K562 (cell line): ENCODE data around the gene LMAN2. TPM values are rescaled to one million over a fixed set of nuclear protein-coding genes. Genes with fewer than 3 reads are reported as not detected.

Experiments used
- CBX2 ChIP-seq: fragments of 200-600 bp; sonication (generic); IDR thresholded peaks from one replicate; pipeline ENCODE4 v1.6.1; 2012; ENCODE audit warnings: mild to moderate bottlenecking, low read length, inconsistent platforms; ENCODE audit not compliant: insufficient read depth, poor library complexity, severe bottlenecking
- CTCF ChIP-seq, 3 experiments: IDR thresholded peaks in 2 of 3; conservative IDR thresholded peaks in 1 of 3; 2 replicates each; pipeline ENCODE4 v1.5.1; 2011 to 2012; ENCODE audit warnings: low read length in 3 of 3, mild to moderate bottlenecking in 3 of 3, control low read depth in 2 of 3, improper control_type of control experiment in 1 of 3, inconsistent platforms in 1 of 3, low read depth in 1 of 3, mixed read lengths in 1 of 3, moderate library complexity in 1 of 3; ENCODE audit not compliant: insufficient read depth in 2 of 3
- MNT ChIP-seq, 2 experiments: fragments of 450-650 bp; conservative IDR thresholded peaks; 2 replicates each; pipeline ENCODE4 v1.6.1; 2017; ENCODE audit warnings: mild to moderate bottlenecking in 2 of 2, moderate library complexity in 2 of 2
- NUFIP1 ChIP-seq: fragments of 450-650 bp; IDR thresholded peaks from 2 replicates; pipeline ENCODE4 v1.6.1; 2018; ENCODE audit not compliant: partially characterized antibody
- RAD21 ChIP-seq, 2 experiments: fragments of 250-450 bp in 1 of 2; fragments of 450-650 bp in 1 of 2; sonication (Bioruptor Pico) in 1 of 2; formaldehyde crosslinking in 1 of 2; IDR thresholded peaks in 1 of 2; conservative IDR thresholded peaks in 1 of 2; 2 replicates each; pipeline versions ENCODE4 v1.4.0 to v1.8.0; 2020 to 2022; ENCODE audit warnings: mild to moderate bottlenecking in 2 of 2, moderate library complexity in 1 of 2
- SIN3A ChIP-seq, 2 experiments: fragments of 150-350 bp in 1 of 2; IDR thresholded peaks; 2 replicates each; pipeline ENCODE4 v1.6.1; 2011 to 2016; ENCODE audit warnings: borderline replicate concordance in 2 of 2, low read depth in 2 of 2, low read length in 2 of 2, mild to moderate bottlenecking in 2 of 2, moderate library complexity in 2 of 2; ENCODE audit not compliant: control insufficient read depth in 1 of 2
- TRIM25 ChIP-seq: fragments of 450-650 bp; IDR thresholded peaks from 2 replicates; pipeline ENCODE4 v1.7.0; 2016; ENCODE audit warnings: borderline replicate concordance
- XRCC3 ChIP-seq: fragments of 450-650 bp; IDR thresholded peaks from 2 replicates; pipeline ENCODE4 v1.6.1; 2017; ENCODE audit warnings: mild to moderate bottlenecking, moderate library complexity
- polyA plus RNA-seq, 8 experiments: library from polyadenylated mRNA; depleted of rRNA in 4 of 8; stranded (reverse) in 5 of 8; unstranded in 3 of 8; fragments of >200 nt; fragmentation: Nextera tagmentation in 2 of 8; fragmentation: Illumina TruSeq in 1 of 8; extraction: Ambion mirVana in 2 of 8; extraction: Trizol in 1 of 8; gene quantifications; 2 replicates each; pipeline versions ENCODE4 v1.2.1 to v1.2.3, GENCODE V29; 2011 to 2014; ENCODE audit warnings: inconsistent platforms in 1 of 8, missing spikeins in 1 of 8
- total RNA-seq, 7 experiments: library from RNA; depleted of rRNA in 6 of 7; stranded (reverse); fragments of >200 nt in 6 of 7; fragmentation: Illumina TruSeq in 2 of 7; extraction: Trizol in 2 of 7; gene quantifications; 2 replicates each; pipeline versions ENCODE4 v1.2.1 to v1.2.3, GENCODE V29; 2011 to 2021; ENCODE audit warnings: low replicate concordance in 1 of 7

LMAN2 gene
- total and polyA plus RNA-seq, 9 of the 15 experiments (the other 6 are each of a cell fraction or from before 2014, with no cell fraction given), result 2.7 to 254 (median 136) TPM

GRCh38 chr5:177302354-177303110 lies 48.9 kb downstream of the LMAN2 start (continued):
- TF ChIP-seq TRIM25 (no peak), NUFIP1 (no peak), SIN3A (IDR thresholded peaks at IDR 0.05; ENCODE audit: borderline replicate concordance in 2 of 2, control insufficient read depth in 1 of 2, low read depth in 2 of 2, low read length in 2 of 2) (peak in 1 of 2 experiments; percentile 59; a peak in 1 of 4 replicates), CBX2 (no peak), XRCC3 (no peak), CTCF (IDR thresholded peaks at IDR 0.05 in 2 of 3, conservative IDR thresholded peaks at IDR 0.05 in 1 of 3; ENCODE audit: insufficient read depth in 2 of 3, low read depth in 1 of 3, low read length in 3 of 3) (peak; percentile 53 to 74 (median 61)), MNT (conservative IDR thresholded peaks at IDR 0.05) (no peak), RAD21 (CRISPR knock-in tag; conservative IDR thresholded peaks at IDR 0.05 in 1 of 2, IDR thresholded peaks at IDR 0.05 in 1 of 2) (peak in 1 of 2 experiments; percentile 45; a peak in 2 of 4 replicates)
